ENCODE data around the gene RNF11.

The RNF11 gene

GRCh38 chr1:51298322-51298705 is 62.2 kb downstream of the RNF11 start:
- no peak for DNase-seq

- DNase-seq, result no peak
These were observed 63.3 kb downstream of the RNF11 start for GRCh38 chr1:51299185-51299885.

- DNase-seq, result no peak
These were observed 64.1 kb downstream of the RNF11 start for GRCh38 chr1:51299981-51300670.

GRCh38 chr1:51301152-51301843 is 65.2 kb downstream of the RNF11 start:
- no peak for DNase-seq

- DNase-seq, result no peak
These were observed 65.7 kb downstream of the RNF11 start for GRCh38 chr1:51301844-51302162.

GRCh38 chr1:51302270-51302669 is 66.2 kb downstream of the RNF11 start:
- no peak for DNase-seq

GRCh38 chr1:51302746-51303145 is 66.7 kb downstream of the RNF11 start:
- no peak for DNase-seq

GRCh38 chr1:51303315-51303714 is 67.2 kb downstream of the RNF11 start:
- DNase-seq, result no peak

- no peak for DNase-seq
These were observed 67.7 kb downstream of the RNF11 start for GRCh38 chr1:51303751-51304251.

- DNase-seq, result no peak
These were observed 68.3 kb downstream of the RNF11 start for GRCh38 chr1:51304360-51304759.

- no peak for DNase-seq
These were observed 69.3 kb downstream of the RNF11 start for GRCh38 chr1:51305371-51305823.

GRCh38 chr1:51306950-51307349 is 70.9 kb downstream of the RNF11 start:
- no peak for DNase-seq

- no peak for DNase-seq
These were observed 72.6 kb downstream of the RNF11 start for GRCh38 chr1:51308636-51309035.

- DNase-seq, result no peak
These were observed 73.2 kb downstream of the RNF11 start for GRCh38 chr1:51309291-51309690.

GRCh38 chr1:51310871-51311613 is 75.0 kb downstream of the RNF11 start:
- DNase-seq, result no peak

- DNase-seq, result no peak
These were observed 75.8 kb downstream of the RNF11 start for GRCh38 chr1:51311826-51312225.

- no peak for DNase-seq
These were observed 76.6 kb downstream of the RNF11 start for GRCh38 chr1:51312718-51313117.

- DNase-seq, result no peak
These were observed 77.3 kb downstream of the RNF11 start for GRCh38 chr1:51313268-51313852.

GRCh38 chr1:51313961-51314777 is 78.1 kb downstream of the RNF11 start:
- no peak for DNase-seq

- no peak for DNase-seq
These were observed 78.9 kb downstream of the RNF11 start for GRCh38 chr1:51314974-51315373.

- no peak for DNase-seq
These were observed 80.2 kb downstream of the RNF11 start for GRCh38 chr1:51316113-51316845.

- no peak for DNase-seq
These were observed 80.7 kb downstream of the RNF11 start for GRCh38 chr1:51316846-51317120.
